CMK (cell line): ENCODE measurements around the gene ARFGEF3.
"Not testable (repeated sequence)": the region's sequence is repeated elsewhere in the genome, so short reads cannot be mapped to it uniquely, and the experiment has no call there.

Source experiments
- DNase-seq: peaks from one replicate; pipeline ENCODE4 v3.0.0-alpha.2; 2010; ENCODE audit warnings: low read depth

Gene ARFGEF3

DNA sequence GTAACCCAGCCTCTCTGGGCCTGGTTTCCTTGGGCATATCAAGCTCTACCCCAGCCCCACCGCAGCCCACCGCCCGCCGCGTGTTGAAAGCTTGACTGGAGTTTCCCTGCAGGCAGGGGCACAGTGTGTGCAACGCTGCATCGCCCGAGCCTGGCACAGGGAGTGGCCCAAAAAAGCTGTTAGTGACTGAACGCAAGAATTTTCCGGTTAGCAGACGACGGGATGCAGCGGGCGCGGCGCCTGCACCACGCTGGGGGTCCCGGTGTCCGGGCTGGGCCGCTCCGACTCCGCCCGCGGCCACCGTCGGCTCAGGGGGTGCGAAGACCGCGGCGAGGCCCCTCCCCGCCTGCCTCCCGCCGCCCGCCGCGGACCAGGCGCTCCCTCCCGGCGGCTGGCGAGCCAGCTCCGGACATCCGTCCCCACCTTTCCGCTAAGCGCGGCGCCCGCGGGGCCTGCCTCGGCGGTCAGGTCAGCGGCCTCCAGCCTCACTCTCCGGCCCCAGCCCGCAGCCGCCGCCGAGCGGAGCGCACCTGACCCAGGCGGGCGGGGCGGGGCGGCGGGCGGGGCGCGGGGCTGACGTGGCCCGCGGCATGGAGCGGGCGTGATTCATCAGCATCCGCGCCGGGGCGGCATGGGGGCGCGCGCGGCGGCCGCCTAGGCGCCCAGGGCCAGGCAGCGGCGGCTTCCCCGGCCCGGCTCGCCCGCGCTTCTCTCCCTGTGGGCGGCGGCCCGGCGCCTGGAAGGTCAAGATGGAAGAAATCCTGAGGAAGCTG lies at the start of gene ARFGEF3:
Gene ARFGEF3 (plus strand): TSS at position 602 of the 773 bp plus-strand sequence. CDS start 148 bp downstream, at position 750.
- no peak for DNase-seq

GRCh38 chr6:138113588-138114210 lies 48.0 kb upstream of the ARFGEF3 start:
- no peak for DNase-seq

GRCh38 chr6:138115201-138115600 lies 46.5 kb upstream of the ARFGEF3 start:
- DNase-seq, result no peak

- DNase-seq, result peak; percentile 31
Measured at GRCh38 chr6:138115877-138116660, 45.7 kb upstream of the ARFGEF3 start.

- no peak for DNase-seq
Measured at GRCh38 chr6:138116661-138116999, 45.1 kb upstream of the ARFGEF3 start.

DNA sequence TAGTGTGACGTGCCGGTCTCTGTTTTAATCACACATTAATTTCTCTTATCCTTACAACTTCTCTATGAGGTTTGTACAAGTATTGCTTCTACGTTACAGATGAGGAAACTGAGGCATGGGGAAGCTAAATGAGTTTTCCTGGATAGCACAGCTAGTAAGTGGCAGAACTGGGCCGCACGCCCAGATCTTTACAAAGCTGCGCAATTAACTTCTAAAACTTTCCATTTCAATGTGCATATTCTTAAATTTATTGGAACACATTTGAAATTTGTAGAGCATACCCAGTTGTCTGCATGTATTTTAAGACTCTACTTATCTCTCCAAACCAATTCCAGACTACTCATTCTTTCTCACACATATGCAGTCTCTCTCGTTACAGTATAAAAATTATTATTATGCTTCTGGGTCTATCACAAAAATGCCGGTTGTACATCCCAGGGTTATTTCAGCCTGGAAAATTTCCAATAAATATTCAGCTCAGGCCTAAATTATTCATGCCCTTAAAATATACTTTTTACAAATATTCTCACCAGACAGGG lies 44.3 kb upstream of the ARFGEF3 start:
- DNase-seq, result no peak

DNA sequence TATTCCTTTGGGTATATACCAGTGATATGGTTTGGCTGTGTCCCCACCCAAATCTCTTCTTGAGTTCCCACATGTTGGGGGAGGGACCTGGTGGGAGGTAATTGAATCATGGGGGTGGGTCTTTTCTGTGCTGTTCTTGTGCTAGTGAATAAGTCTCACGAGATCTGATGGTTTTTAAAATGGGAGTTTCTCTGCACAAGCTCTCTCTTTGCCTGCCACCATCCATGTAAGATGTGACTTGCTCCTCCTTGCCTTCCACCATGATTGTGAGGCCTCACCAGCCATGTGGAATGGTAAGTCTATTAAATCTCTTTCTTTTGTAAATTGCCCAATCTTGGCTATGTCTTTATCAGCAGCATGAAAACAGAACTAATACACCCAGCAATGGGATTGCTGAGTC lies 42.5 kb upstream of the ARFGEF3 start:
- DNase-seq, result not testable (repeated sequence)

GRCh38 chr6:138119976-138120375 lies 41.8 kb upstream of the ARFGEF3 start:
- DNase-seq, result no peak

DNA sequence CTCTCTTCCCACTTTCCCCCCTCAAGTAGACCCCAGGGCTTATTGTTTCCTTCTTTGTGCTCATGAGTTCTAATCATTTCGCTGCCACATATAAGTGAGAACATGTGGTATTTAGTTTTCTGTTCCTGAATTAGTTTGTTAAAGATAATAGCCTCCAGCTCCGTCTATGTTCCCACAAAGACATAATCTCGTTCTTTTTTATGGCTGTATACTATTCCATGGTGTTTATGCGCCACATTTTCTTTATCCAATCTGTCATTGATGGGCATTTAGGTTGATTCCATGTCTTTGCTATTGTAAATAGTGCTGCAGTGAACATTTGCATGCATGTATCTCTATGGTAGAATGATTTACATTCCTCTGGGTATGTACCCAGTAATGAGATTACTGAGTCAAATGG lies 37.6 kb upstream of the ARFGEF3 start:
- DNase-seq, result no peak

DNA sequence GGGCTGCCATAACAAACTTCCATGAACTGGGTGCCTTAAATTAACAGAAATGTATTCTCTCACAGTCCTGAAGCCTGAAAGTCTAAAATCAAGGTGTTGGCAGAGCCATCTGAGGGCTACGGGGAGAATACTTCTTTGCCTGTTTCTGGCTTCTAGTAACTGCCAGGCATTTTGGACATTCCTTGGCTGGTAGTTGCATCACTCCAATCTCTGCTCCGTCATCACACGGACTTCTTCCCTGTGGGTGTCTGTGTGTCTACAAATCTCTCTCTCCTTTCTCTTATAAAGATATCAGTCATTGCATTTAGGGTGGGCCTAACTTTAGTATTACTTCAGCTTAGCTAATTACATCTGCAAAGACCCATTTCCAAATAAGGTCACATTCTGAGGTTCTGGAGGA lies 33.6 kb upstream of the ARFGEF3 start:
- no peak for DNase-seq

DNA sequence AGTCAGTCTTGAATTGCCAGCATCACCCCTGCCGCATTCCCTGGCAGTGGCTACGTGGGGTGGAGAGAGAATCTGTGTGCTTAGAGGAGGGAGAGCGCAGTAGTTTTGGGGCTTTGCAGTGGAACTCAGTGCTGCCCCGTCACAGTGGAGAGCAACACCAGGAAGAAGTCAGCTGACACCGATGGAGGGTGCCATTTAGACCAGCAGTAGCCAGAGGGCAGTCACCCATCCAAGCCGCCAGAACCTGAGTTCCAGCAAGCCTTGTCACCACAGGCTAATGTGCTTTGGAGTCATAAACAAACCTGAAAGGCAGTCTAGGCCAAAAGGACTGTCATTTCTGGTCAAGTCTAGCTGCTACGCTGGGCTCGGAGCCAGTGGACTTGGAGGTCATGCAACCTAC lies 32.5 kb upstream of the ARFGEF3 start:
- no peak for DNase-seq

- no peak for DNase-seq
Measured at GRCh38 chr6:138142806-138143205, 18.9 kb upstream of the ARFGEF3 start.

GRCh38 chr6:138145402-138145801 lies 16.3 kb upstream of the ARFGEF3 start:
- DNase-seq, result no peak

- no peak for DNase-seq
Measured at GRCh38 chr6:138146544-138146943, 15.2 kb upstream of the ARFGEF3 start.

- no peak for DNase-seq
Measured at GRCh38 chr6:138155443-138155842, 6.3 kb upstream of the ARFGEF3 start.

- DNase-seq, result no peak
Measured at GRCh38 chr6:138157986-138158638, 3.6 kb upstream of the ARFGEF3 start.

DNA sequence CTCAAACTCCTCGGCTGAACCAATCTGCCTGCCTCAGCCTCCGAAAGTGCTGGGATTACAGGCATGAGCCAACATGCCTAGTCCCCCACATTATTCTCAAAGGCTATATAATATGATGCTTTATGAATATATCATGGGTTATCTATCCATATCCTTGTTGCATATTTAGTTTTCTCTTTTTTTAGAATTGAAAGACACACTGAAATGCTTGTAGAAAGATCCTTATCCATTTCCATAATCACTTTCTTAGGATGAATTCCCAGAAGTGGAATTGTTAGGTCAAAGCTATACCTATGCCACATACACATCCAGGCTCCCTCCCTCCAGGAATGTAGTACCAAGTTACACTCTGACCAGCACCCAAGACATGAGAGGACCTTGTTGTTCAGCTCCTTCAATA lies 2.5 kb upstream of the ARFGEF3 start:
- DNase-seq, result no peak

DNA sequence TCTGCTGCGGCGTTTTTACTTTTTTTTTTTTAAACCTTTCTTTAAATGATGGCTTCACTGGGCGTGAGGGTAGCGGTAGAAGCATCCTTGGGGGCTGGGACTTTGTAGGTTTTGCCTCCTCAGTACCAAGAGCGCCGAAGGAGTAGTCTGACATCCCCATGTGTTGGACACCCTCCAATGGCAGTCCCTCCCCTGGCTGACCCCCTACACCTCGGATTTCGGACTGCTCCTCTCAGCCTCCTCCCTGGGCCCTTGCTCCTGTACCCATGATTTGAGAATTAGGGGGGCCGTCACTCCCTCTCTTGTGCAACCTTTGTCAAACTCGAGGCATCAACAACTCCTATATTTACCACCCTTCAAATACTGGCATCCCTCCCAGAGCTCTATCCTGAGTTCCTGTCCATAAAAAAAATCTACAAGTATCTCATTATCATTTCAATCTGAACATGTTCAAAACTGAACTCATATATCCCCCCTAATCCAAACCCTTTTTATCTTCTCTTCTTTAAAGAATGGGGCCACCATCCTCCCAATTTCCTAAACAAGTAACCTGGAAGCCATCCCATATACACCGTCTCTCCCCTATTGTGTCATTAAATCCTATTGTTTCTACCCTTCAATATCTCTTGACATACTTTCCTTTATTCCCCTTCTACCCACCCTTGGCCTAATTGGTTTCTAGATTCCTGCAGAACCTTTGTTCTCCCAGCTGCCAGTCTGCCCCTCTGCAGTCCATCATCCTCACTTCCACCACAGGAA lies 1.2 kb upstream of the ARFGEF3 start:
- DNase-seq, result no peak

DNA sequence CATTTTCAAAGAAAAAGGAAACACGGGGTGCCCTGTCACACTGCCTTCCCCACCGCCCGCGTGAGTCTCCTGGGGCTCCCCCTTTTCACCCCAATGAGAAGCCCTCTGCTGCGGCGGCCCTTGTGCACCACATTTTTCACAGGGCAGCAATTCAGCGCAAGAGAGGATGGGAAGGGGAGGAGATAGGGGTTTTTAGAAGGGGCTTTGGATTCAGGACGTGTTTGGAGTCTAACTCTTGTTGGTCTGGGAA lies 726 bp upstream of the ARFGEF3 start:
- no peak for DNase-seq

- DNase-seq, result no peak
Measured at GRCh38 chr6:138162111-138162954, 594 bp downstream of the ARFGEF3 start.
